NCI-H1930 (cell line): Measurements from ENCODE around the gene SAXO1.
"Not testable (repeated sequence)": the region's sequence is repeated elsewhere in the genome, so short reads cannot be mapped to it uniquely, and the experiment has no call there.

Experiments
- DNase-seq, 2 experiments: peaks; one replicate each; lab custom pipeline; 2025; lab: John Stamatoyannopoulos, UW

SAXO1 gene

GRCh38 chr9:18999173-18999785 is 33.7 kb downstream of the SAXO1 start:
- DNase-seq = no peak

DNA sequence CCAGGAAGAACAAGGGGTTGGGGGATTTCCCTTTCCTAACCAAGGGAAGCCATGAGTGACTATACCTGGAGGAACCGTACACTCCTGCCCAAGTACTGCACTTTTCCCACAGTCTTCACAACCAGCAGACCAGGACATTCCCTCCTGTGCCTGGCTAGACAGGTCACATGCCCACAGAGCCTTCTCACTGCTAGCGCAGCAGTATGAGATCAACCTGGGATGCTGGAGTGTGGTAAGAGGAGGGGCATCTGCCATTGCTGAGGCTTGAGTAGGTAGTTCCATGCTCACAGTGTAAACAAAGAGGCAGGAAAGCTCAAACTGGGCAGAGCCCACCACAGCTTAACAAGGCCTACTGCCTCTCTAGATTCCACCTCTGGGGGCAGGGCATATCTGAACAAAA is 35.9 kb downstream of the SAXO1 start:
- no peak for DNase-seq

DNA sequence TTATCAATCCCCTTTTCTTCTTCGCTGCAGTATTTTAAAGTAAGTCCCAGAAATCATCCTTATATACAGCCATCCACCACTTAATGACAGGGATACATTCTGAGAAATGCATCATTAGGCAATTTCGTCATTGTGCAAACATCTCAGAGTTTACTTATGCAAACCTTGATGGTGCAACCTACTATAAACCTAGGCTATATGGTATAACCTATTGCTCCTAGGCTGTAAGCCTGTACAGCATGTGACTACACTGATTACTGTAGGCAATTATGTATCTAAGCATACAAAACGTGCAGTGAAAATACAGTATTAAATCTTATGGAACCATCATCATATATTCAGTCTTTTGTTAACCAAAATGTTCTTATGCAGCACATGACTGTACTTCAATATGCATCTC is 36.8 kb downstream of the SAXO1 start:
- DNase-seq = no peak

DNA sequence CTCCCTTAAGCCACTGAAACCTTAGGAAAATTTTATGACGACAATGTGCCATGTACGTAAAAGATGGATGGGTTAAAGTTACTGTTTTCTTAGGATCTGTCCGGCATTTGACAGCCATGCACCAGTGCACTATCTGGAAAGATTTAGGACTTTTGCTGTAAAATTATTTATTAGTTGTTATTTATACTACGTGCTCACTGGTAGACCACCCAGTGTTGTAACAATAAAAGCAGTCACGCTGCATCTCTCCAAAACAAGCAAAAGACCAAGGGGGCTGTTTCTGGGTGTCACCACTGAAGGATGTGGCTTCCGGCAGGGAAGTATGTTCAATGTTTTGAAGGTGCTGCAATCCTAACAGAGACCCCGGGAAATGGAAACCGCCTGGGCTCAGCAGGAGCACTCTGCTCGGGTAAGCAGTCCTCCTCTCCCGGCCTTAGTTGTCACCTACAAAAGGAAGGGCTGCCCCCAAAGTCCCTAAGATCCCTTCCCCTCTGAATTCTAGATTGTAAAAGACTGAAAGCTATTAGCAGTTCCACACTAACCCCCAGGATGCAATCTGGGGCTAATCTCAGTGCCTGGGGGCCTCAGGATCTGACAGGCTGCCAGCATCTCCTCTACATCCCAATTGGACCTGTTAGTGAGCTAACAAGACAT is 38.6 kb downstream of the SAXO1 start:
- DNase-seq = no peak

GRCh38 chr9:18991197-18991596 is 41.8 kb downstream of the SAXO1 start:
- DNase-seq = not testable (repeated sequence)

GRCh38 chr9:18990494-18990893 is 42.5 kb downstream of the SAXO1 start:
- DNase-seq = no peak

DNA sequence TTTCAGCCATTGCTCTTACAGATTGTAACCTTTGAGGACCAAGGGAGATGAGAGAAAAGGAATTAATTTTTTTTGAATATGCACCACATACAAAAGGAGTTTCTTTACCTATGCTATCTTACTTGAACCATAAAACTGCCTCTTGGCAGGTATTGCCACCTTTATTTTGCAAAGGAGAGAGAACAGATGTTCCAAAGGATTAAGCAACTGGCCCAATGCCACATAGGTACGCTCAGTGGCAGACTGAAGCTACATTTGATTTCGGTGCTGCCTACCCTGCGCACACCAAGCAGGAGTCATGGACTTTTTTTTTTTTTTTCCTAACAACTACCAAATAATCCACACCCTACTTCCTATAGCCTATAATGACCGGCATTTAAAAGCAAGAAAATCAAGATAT is 43.1 kb downstream of the SAXO1 start:
- DNase-seq = no peak

DNA sequence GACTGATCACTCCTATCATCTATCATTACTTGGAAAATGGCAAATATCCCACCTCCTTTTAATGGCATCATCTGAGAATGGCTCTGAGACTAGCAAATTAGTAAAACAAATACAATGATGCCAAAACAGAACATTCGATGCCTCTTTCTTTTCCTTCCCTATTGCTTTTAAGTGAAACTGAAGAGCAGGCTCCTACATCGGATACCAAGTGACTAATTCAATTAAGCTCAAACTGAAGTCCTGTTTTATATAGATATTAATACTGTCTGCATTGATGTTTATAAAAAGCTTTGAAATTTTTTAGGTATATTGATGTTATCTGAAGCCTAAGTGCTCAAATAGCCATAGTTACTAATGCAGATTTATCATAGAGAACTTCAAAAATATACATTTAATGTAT is 43.9 kb downstream of the SAXO1 start:
- DNase-seq = no peak

DNA sequence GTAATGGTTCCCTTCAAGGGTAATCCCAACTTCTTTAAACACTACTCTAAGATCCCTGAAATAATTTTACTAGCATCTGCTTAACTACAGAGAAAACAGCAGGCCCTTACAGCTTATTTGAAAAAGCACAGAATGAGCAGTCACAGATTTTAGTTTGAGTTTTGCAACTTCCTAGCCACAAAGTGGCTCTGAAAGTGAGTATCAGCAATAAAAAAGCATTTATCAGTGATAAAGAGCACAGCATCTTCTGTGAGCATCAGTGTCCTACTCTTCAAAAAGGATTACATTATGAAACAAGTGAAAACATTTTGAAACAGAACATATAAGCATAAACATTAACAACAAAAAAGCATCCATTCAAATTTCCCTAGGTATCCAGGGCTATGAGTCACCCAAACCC is 45.0 kb downstream of the SAXO1 start:
- no peak for DNase-seq

GRCh38 chr9:18985996-18986395 is 47.0 kb downstream of the SAXO1 start:
- DNase-seq = no peak

DNA sequence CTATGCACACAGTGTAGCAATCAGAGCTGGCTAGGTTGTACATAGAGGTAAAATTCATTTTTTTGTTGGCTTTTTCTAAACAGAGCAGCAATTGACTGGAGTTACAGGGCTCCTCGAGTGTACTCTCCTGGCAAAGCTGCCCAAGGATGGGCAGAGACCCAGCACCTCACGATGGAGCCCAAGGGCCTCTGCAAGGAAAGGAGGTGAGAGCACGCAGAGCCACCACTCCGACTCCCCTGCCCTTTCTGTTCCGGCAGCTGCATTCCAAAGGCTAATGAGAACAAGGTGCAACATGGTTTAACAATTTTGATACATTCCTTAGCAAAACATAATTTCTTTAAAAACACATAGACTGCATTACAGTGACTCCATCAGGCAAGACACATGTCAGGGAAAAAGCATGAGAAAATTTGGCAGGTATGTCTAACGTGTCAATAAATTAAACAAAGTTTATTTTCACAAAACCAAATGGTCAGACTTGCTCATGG is 47.5 kb downstream of the SAXO1 start:
- DNase-seq = no peak

GRCh38 chr9:18982262-18982620 is 50.8 kb downstream of the SAXO1 start:
- DNase-seq = no peak

GRCh38 chr9:18981476-18982261 is 51.3 kb downstream of the SAXO1 start:
- no peak for DNase-seq

DNA sequence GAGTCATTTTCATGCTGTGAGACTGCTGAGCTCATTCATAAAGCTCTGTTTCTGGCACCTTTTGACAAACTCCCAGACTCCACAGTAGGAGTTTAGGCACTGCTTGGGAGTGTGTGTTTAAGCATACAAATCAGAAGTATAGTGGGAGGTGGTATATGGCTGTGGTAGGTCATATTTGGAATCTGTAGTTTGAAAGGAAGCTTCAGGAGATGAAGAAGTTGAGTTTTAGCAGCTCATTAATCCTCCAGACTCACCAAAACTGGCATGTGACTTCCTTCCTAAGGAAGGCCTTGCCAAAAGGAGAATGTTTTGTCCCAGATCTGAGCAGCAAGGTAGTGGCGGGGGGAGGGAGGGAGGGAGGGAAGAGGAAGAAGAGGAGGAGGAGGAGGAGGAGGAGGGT is 52.8 kb downstream of the SAXO1 start:
- DNase-seq = no peak

DNA sequence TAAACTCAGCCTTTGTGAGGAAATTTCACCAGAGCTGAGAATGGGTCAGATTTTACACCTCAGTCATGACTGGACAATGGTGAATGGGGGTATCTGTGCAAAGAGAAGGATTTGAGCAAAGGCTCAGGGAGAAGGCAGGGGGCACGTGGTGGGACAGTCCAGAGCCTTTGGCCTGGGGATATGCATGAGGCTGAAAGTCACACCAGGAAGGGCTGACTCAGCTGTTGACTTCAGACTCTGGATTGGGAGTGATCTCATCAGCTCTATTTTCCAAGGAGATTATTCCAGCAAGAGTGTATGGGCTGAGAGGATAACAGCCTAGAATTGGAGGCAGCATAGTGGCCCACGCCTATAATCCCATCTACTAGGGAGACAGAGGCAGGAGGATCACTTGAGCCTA is 53.6 kb downstream of the SAXO1 start:
- DNase-seq = no peak

GRCh38 chr9:18978188-18978587 is 54.8 kb downstream of the SAXO1 start:
- DNase-seq = no peak

DNA sequence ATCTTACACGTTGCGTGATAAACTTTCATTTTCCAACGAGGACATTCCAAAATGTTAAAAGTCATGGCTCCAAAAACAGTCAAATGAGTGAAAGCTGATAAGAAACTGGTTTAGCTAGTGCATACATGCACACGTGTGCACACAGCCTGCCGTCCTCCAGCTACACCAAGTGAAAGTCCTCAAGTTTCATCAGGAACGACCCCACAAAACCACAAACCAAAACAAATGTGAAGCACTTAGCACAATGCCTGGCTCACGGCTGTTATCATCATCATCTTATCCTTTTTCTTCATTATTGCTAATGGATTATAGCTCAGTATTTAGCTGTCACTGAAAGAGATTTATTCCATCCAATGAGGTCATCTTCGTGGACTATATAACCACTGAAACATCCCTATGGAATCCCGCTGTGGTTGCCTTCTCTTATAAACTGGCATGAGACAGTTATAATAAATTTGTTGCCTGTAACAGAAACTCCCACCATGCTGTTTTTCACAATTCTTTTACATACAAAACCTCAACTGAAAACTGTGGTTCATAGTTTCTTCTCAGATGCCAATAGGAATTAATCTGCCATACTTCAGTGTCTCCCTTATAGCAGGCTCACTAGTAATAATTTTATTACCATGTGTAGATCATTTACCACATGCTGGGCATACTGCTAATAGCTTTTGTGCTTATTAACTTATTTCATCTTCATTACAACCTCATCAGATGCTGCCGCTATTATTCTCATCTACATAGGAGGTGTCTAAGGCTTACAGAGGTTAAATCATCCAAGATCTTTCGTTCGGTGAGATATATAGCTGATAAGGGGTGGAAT is 56.1 kb downstream of the SAXO1 start:
- DNase-seq = no peak

DNA sequence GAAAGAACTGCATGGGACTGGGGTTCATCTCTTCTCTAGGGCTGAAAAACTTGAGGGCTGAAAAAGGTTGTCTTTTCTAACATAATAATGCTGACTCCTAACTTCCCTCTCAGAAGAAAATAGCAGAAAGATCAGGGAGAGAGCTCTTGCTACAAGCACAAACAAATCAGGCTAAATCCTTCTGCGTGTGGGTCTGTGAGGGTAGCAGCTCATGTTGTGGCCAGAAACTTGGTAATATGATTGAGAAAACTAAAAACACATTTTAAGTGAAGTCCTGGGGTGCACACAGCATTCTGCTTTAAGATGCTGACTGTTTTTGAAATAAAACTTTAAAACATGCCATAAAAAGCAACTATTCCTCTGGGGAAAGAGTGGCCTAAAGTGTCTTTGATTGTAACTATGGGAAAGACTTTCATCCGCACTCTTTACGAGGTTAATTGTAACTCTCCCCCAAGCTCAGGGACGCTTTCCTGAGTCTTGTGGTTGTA is 56.7 kb downstream of the SAXO1 start:
- DNase-seq = no peak

DNA sequence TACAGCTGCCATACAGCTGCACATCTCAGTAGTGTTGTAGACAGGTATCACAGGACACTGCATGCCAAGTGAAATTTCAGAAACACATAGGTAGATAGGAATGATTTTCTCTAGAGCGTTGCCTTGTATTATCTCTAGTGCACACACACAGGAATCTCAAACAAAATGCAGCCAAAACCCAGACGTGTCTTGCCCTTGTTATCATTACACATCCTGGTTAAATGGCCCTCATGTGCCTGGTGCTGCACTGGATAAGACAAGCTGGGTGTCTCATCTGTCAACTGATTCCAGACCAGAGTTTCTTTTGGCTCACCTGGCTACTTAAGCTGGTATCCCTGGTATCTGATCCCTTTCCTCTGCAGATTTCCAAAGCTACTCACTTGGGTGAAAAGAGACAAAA is 59.7 kb downstream of the SAXO1 start:
- no peak for DNase-seq

DNA sequence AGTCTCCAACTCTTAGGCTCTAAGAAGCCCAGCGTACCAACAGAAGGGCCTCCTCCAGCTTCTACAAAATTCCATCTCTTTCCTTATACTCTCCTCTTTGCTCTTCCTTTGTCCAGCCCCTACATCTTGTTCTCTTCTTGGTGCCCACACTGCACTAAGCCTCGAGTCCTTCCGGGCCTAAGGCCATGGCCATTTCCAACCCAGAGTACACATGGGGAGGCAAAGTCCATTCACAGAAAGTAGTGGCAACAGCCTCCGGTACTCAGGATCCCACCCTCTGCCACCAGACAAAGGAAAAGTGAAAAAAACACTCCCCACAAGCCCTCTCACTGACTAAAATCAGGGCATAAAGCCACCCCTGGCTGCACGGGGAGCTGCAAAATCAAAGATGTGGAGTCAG is 60.3 kb downstream of the SAXO1 start:
- no peak for DNase-seq

DNA sequence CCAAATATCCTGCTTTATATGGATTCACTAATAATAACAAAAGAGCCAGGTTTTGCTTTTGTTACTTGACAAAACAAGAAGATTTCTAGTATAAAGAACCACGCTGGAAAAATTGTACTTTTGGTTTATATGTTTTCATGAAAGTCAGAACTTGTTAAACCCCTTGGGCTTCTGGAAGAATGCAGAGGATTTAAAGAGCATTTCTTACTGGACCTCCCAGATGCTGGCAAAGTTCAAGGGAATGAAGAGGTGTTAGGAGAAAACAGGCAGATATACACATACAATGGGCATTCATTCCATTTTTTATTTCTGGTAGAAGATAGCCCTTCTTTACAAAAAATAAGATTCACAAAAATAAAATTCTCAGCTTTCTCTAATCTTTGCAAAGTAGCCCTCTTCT is 61.1 kb downstream of the SAXO1 start:
- DNase-seq = no peak

DNA sequence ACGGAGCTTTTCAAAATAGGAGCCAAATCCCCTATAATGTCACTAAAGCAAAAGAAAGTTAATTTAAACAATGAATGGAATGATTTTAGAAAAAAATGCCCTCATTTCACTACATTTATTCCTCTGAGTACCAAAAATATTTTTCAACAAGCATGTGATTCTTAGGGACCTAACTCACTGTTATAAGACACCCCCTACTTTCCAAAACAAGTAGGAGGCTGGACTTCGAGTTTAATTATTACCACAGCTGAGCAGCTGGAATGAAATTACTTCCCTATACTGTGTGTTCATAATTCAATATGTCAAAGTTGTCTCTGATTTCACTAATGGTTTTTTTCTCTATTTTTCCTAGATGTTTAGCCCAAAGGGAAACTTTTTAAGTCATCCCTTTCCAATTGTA is 61.6 kb downstream of the SAXO1 start:
- no peak for DNase-seq
